Osteoblast (primary cell): ENCODE data around the gene LLGL2. TPM values are rescaled to one million over a fixed set of nuclear protein-coding genes. Genes with fewer than 3 reads are reported as not detected.
A peak's percentile ranks its signal among the peaks of the same experiment; 100 is the strongest.

Experiments
- DNase-seq: peaks from one replicate; pipeline ENCODE4 v3.0.0; 2011; ENCODE audit warnings: low spot score, mixed read lengths; ENCODE audit not compliant: insufficient read length; ENCODE audit errors: missing footprints
- H2AFZ ChIP-seq: 2 replicates; pipeline ENCODE4 v1.6.0; 2011; ENCODE audit warnings: mild to moderate bottlenecking, low read length
- H3K27ac ChIP-seq: 2 replicates; pipeline ENCODE4 v1.5.1; 2011; ENCODE audit warnings: mild to moderate bottlenecking, low read depth, low read length, moderate library complexity
- H3K27me3 ChIP-seq: 2 replicates; pipeline ENCODE4 v1.6.0; 2012; ENCODE audit warnings: mild to moderate bottlenecking, control low read depth, inconsistent platforms, low read length, moderate library complexity; ENCODE audit not compliant: insufficient read depth
- H3K36me3 ChIP-seq: 2 replicates; pipeline ENCODE4 v1.5.1; 2011; ENCODE audit warnings: mild to moderate bottlenecking, low read length, control low read depth, moderate library complexity; ENCODE audit not compliant: insufficient read depth
- H3K4me1 ChIP-seq: 2 replicates; pipeline ENCODE4 v1.5.1; 2011; ENCODE audit warnings: mild to moderate bottlenecking, low read length, control low read depth, moderate library complexity; ENCODE audit not compliant: insufficient read depth
- H3K4me2 ChIP-seq: 2 replicates; pipeline ENCODE4 v1.6.0; 2011; ENCODE audit warnings: mild to moderate bottlenecking, low read length; ENCODE audit not compliant: insufficient read depth
- H3K4me3 ChIP-seq: fragments of 200-600 bp; sonication (generic); 3 replicates; pipeline ENCODE4 v1.5.1; 2012; ENCODE audit warnings: mild to moderate bottlenecking, low read length, inconsistent platforms; ENCODE audit not compliant: insufficient read depth
- H3K79me2 ChIP-seq: 2 replicates; pipeline ENCODE4 v1.6.0; 2012; ENCODE audit warnings: mild to moderate bottlenecking, low read length, control low read depth, inconsistent platforms; ENCODE audit not compliant: insufficient read depth
- H3K9me3 ChIP-seq: 2 replicates; pipeline ENCODE4 v1.5.1; 2011; ENCODE audit warnings: low read depth, low read length, control low read depth
- H4K20me1 ChIP-seq: 2 replicates; pipeline ENCODE4 v1.6.0; 2012; ENCODE audit warnings: mild to moderate bottlenecking, low read length, control low read depth; ENCODE audit not compliant: insufficient read depth
- total RNA-seq: library from RNA; depleted of rRNA; stranded (reverse); fragments of >200 nt; gene quantifications from 2 replicates; pipeline ENCODE4 v1.2.3, GENCODE V29; 2012
- TF ChIP-seq, protein P1 (sequence below): IDR thresholded peaks from 2 replicates; pipeline ENCODE4 v1.5.1; 2011; ENCODE audit warnings: mild to moderate bottlenecking, low read depth, low read length, moderate library complexity; ENCODE audit errors: extremely low read depth

The LLGL2 gene
- total RNA-seq, 1 donor = 0.36 TPM

DNA sequence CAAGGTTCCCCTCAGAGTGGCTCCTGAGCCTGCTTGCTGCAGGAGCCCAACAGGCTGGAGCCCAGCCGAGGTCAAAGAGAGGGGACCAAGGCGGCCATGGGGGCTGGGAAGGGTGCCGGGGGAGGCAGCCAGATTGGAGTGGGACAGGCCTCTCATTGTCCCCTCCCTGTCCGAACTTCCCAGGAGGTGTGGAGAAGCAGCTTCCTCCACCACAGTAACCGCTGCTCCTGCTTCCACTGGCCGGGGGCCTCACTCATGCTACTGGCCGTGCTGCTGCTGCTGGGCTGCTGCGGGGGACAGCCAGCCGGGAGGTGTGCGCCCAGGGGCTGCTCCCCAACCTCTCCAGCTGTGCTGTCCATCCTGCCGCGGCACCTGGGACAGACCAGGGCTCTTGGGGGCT, 39.8 kb upstream of the LLGL2 start:
- Histone ChIP-seq H3K9me3 (no peaks in the 10 kb centered on the region), H3K79me2 (peaks cover 3% of the 10 kb centered on the region), H3K27ac (no peak overlapping the region), H3K27me3 (no peaks in the 10 kb centered on the region), H4K20me1 (peaks cover 5% of the 10 kb centered on the region), H3K36me3 (no peaks in the 10 kb centered on the region), H3K4me2 (no peak overlapping the region), H3K4me3 (no peak overlapping the region), H2AFZ (no peak overlapping the region), H3K4me1 (no peaks in the 10 kb centered on the region)
- peak; percentile 83 for DNase-seq
- TF ChIP-seq, protein P1, sequence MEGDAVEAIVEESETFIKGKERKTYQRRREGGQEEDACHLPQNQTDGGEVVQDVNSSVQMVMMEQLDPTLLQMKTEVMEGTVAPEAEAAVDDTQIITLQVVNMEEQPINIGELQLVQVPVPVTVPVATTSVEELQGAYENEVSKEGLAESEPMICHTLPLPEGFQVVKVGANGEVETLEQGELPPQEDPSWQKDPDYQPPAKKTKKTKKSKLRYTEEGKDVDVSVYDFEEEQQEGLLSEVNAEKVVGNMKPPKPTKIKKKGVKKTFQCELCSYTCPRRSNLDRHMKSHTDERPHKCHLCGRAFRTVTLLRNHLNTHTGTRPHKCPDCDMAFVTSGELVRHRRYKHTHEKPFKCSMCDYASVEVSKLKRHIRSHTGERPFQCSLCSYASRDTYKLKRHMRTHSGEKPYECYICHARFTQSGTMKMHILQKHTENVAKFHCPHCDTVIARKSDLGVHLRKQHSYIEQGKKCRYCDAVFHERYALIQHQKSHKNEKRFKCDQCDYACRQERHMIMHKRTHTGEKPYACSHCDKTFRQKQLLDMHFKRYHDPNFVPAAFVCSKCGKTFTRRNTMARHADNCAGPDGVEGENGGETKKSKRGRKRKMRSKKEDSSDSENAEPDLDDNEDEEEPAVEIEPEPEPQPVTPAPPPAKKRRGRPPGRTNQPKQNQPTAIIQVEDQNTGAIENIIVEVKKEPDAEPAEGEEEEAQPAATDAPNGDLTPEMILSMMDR = no peak

DNA sequence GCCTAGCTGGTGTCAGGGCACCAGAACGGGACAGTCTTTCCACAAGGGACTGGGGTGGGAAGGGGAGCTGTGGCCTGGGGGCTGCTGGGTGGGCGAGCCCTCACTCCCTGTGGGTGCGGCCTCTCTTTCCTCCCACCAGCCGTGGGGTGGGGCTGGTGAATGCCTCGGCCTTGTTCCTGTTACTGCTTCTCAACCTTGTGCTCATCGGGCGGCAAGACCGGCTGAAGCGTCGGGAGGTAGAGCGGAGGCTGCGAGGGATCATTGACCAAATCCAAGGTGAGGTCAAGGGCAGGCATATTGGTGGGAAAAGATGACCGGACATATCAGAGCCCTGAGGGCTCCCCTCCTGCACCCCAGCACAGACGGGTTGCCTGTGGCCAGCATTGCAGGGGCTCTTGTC, 39.3 kb upstream of the LLGL2 start:
- Histone ChIP-seq H3K27me3 (no peaks in the 10 kb centered on the region), H3K36me3 (no peaks in the 10 kb centered on the region), H3K79me2 (peaks cover 3% of the 10 kb centered on the region), H3K4me3 (no peak overlapping the region), H3K4me1 (no peaks in the 10 kb centered on the region), H4K20me1 (peaks cover 5% of the 10 kb centered on the region), H3K27ac (no peak overlapping the region), H2AFZ (no peak overlapping the region), H3K9me3 (no peaks in the 10 kb centered on the region), H3K4me2 (no peak overlapping the region)
- TF ChIP-seq, protein P1 = no peak
- DNase-seq = no peak

DNA sequence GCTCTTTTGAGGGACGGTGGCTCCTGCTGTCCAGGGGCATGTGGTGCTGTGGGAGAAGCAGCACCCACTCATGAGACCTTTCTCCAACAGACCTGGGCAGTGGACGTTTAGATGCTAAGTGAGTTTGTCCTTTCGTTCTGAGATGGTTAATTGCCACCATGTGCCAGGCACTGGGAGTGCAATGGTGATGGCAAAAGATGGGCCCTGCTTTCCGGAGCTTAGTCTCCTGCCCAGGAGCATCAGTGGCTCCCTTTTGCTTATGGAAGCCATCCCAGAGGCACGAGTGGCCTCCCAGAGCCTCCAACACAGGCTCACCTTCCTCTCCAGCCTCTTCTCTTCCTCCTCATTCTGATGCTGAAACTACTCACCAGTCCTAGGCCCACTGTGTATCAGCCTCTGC, 38.5 kb upstream of the LLGL2 start:
- peaks cover 5% of the 10 kb centered on the region for H4K20me1 ChIP-seq
- H3K27me3 ChIP-seq = no peaks in the 10 kb centered on the region
- no peak for DNase-seq
- peaks cover 3% of the 10 kb centered on the region for H3K79me2 ChIP-seq
- TF ChIP-seq, protein P1 = no peak
- no peaks in the 10 kb centered on the region for H3K9me3 ChIP-seq
- H2AFZ ChIP-seq = no peak overlapping the region
- H3K4me1 ChIP-seq = no peaks in the 10 kb centered on the region
- no peak overlapping the region for H3K27ac ChIP-seq
- H3K4me2 ChIP-seq = no peak overlapping the region
- H3K36me3 ChIP-seq = peaks cover under 1% of the 10 kb centered on the region
- H3K4me3 ChIP-seq = no peak overlapping the region

DNA sequence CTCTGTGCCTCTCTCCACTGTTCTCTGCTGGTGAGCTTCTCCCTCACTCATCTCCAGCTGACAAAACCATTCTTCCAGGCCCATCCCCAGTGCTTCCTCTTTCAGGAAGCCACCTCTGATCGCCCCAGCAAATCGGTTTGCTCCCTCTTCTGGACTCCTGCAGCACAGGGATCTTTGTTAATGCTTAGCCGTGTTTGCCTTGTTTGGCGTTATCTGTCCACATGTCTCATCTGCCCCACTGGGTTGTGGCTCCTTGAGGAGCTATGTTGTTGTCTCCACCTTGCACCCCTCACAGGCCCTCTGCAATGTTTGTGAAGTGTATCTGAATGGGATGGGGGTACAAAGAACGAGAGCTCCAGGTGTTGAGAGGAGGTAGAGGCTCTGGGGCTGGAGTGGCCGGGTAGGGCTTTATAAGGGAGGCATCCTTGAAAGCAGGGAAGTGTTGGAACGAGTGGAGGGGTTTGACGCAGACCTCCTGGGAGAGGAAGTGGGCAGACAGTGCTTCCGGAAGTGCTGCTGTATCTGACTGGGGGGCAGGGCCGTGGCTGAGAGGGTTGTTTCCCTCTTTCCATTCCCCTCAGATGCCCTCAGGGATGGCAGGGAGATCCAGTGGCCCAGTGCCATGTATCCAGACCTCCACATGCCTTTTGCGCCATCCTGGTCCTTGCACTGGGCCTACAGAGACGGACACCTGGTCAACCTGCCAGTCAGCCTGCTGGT, 38.0 kb upstream of the LLGL2 start:
- TF ChIP-seq, protein P1 = peak; percentile 20
- peak; percentile 92 for DNase-seq
- Histone ChIP-seq H3K4me2 (no peak overlapping the region), H4K20me1 (peaks cover 5% of the 10 kb centered on the region), H2AFZ (no peak overlapping the region), H3K79me2 (peaks cover 3% of the 10 kb centered on the region), H3K4me1 (no peaks in the 10 kb centered on the region), H3K36me3 (peaks cover 2% of the 10 kb centered on the region), H3K27me3 (no peaks in the 10 kb centered on the region), H3K4me3 (no peak overlapping the region), H3K27ac (no peak overlapping the region), H3K9me3 (no peaks in the 10 kb centered on the region)
